ENCODE data around the gene KCNG4.

The KCNG4 gene

DNA sequence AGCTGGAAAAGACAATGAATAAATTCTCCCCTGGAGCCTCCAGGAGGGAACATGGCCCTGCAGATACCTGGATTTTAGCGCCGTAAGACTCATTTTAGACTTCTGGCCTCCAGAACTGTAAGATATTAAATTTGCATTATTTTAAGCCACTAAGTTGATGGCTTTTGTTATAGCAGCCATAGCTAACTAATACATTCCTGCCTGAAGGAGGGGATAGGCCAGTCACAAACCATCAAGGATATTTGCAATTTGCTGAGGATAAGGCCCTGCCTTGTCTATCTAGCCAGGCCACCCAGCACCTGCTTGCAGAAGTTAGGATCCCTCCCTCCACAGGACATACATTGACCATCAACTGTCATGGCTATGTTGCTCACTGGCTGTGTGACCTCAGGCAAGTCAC is 4.9 kb upstream of the KCNG4 start:
- H3K4me3 ChIP-seq (ENCODE audit: low read depth, low read length), result no peak overlapping the region
- no peaks in the 10 kb centered on the region for H3K9me3 ChIP-seq (ENCODE audit: control insufficient read depth, insufficient read depth, low read depth, low read length)
- no peak overlapping the region for H3K27ac ChIP-seq (ENCODE audit: extremely low read depth, low read depth, low read length)
- H3K4me1 ChIP-seq (ENCODE audit: control insufficient read depth, insufficient read depth, low read length), result no peaks in the 10 kb centered on the region
- CTCF ChIA-PET, result interaction anchor here (1.2 kb wide), 1 partner anchor 32 kb away, joined by 3 read pairs; no protein-coding TSS in a partner anchor
- no peaks in the 10 kb centered on the region for H3K36me3 ChIP-seq (ENCODE audit: control insufficient read depth in 2 of 2, insufficient read depth in 1 of 2, low read length in 2 of 2)
- TF ChIP-seq ZNF560 (tag by site-specific recombination; IDR thresholded peaks at IDR 0.05; ENCODE audit: borderline replicate concordance), result no peak
- no peak for TF ChIP-seq ZNF768 (tag by site-specific recombination; IDR thresholded peaks at IDR 0.05)
- no peak for TF ChIP-seq REST (tag by site-specific recombination; IDR thresholded peaks at IDR 0.05)
- TF ChIP-seq ZNF549 (tag by site-specific recombination; IDR thresholded peaks at IDR 0.05), result no peak
- TF ChIP-seq, protein P1, sequence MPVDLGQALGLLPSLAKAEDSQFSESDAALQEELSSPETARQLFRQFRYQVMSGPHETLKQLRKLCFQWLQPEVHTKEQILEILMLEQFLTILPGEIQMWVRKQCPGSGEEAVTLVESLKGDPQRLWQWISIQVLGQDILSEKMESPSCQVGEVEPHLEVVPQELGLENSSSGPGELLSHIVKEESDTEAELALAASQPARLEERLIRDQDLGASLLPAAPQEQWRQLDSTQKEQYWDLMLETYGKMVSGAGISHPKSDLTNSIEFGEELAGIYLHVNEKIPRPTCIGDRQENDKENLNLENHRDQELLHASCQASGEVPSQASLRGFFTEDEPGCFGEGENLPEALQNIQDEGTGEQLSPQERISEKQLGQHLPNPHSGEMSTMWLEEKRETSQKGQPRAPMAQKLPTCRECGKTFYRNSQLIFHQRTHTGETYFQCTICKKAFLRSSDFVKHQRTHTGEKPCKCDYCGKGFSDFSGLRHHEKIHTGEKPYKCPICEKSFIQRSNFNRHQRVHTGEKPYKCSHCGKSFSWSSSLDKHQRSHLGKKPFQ (tag by site-specific recombination; IDR thresholded peaks at IDR 0.05), result no peak
- TF ChIP-seq ZNF362 (tag by site-specific recombination; IDR thresholded peaks at IDR 0.05), result no peak
- TF ChIP-seq, protein P2, sequence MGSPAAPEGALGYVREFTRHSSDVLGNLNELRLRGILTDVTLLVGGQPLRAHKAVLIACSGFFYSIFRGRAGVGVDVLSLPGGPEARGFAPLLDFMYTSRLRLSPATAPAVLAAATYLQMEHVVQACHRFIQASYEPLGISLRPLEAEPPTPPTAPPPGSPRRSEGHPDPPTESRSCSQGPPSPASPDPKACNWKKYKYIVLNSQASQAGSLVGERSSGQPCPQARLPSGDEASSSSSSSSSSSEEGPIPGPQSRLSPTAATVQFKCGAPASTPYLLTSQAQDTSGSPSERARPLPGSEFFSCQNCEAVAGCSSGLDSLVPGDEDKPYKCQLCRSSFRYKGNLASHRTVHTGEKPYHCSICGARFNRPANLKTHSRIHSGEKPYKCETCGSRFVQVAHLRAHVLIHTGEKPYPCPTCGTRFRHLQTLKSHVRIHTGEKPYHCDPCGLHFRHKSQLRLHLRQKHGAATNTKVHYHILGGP (tag by site-specific recombination; IDR thresholded peaks at IDR 0.05), result no peak
- no peak for TF ChIP-seq ZNF777 (tag by site-specific recombination; IDR thresholded peaks at IDR 0.05; ENCODE audit: borderline replicate concordance)
- no peak for TF ChIP-seq ZNF629 (tag by site-specific recombination; IDR thresholded peaks at IDR 0.05)
- no peak for TF ChIP-seq ZNF138 (tag by site-specific recombination; IDR thresholded peaks at IDR 0.05; ENCODE audit: borderline replicate concordance)
- no peak for TF ChIP-seq GLIS1 (tag by site-specific recombination; IDR thresholded peaks at IDR 0.05)
- TF ChIP-seq ZNF121 (tag by site-specific recombination; IDR thresholded peaks at IDR 0.05), result no peak
- no peak for TF ChIP-seq ZNF19 (tag by site-specific recombination; IDR thresholded peaks at IDR 0.05; ENCODE audit: low read depth)
- no peak for TF ChIP-seq PRDM6 (tag by site-specific recombination; IDR thresholded peaks at IDR 0.05)
- POLR2A ChIA-PET, result no interaction called here

DNA sequence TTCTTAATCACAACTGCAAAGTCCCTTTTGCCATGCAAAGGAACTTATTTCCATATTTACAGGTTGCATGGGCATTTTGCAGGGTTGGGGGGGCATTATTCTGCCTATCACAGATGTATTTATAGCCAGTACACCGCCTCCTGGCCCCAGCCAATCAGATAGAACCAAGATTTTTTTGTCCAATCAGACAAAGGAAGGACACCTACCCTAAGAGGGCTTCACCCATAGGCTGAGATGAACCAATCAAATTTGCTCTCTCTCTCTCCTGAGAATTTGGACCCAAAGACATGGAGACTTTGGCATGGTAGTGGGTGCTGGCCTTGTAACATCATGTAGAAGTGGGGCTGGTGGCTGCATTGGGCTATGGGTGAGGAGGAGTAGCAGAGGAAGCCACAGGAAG is 3.9 kb upstream of the KCNG4 start:
- ChIA-PET CTCF (interaction anchor here (1.2 kb wide), 1 partner anchor 33 kb away, joined by 3 read pairs; no protein-coding TSS in a partner anchor), POLR2A (no interaction called here)

More for the DNA sequence above, 3.9 kb upstream of the KCNG4 start:
- Histone ChIP-seq H3K4me1 (ENCODE audit: control insufficient read depth, insufficient read depth, low read length) (no peaks in the 10 kb centered on the region), H3K9me3 (ENCODE audit: control insufficient read depth, insufficient read depth, low read depth, low read length) (no peaks in the 10 kb centered on the region), H3K27ac (ENCODE audit: extremely low read depth, low read depth, low read length) (no peak overlapping the region), H3K36me3 (ENCODE audit: control insufficient read depth in 2 of 2, insufficient read depth in 1 of 2, low read length in 2 of 2) (no peaks in the 10 kb centered on the region), H3K4me3 (ENCODE audit: low read depth, low read length) (no peak overlapping the region)
- TF ChIP-seq HOXD13 (CRISPR knock-in tag; IDR thresholded peaks at IDR 0.05; ENCODE audit: borderline replicate concordance) (no peak), ZNF600 (tag by site-specific recombination; IDR thresholded peaks at IDR 0.05) (no peak), ZNF791 (tag by site-specific recombination; IDR thresholded peaks at IDR 0.05) (no peak), MYNN (tag by site-specific recombination; IDR thresholded peaks at IDR 0.05; ENCODE audit: borderline replicate concordance) (no peak), ZNF571 (tag by site-specific recombination; IDR thresholded peaks at IDR 0.05) (no peak), ZNF747 (tag by site-specific recombination; IDR thresholded peaks at IDR 0.05) (no peak), SP2 (tag by site-specific recombination; IDR thresholded peaks at IDR 0.05) (no peak), ZFP41 (tag by site-specific recombination; IDR thresholded peaks at IDR 0.05; ENCODE audit: borderline replicate concordance) (no peak), ZNF529 (tag by site-specific recombination; IDR thresholded peaks at IDR 0.05; ENCODE audit: insufficient replicate concordance) (no peak)

All from HEK293 (cell line).